CD4-positive, alpha-beta T cell (primary cell): ENCODE data around the gene WNK3. TPM values are rescaled to one million over a fixed set of nuclear protein-coding genes. Genes with fewer than 3 reads are reported as not detected.

ENCODE experiments used
- ATAC-seq: fragments of 200-7000 bp; cut with Tn5 transposase; one replicate; pipeline ENCODE4 v1.10.0; 2022; ENCODE audit warnings: mild to moderate bottlenecking; ENCODE audit not compliant: poor library complexity
- CTCF ChIA-PET: fragments of 350-600 bp; sonication (Branson Sonifier 250); formaldehyde crosslinking; loops from one replicate; lab custom pipeline; 2021; ENCODE audit warnings: antibody characterized with exemption, inconsistent platforms; lab: Charles Lee
- POLR2A ChIA-PET: fragments of 350-600 bp; sonication (Branson Sonifier 250); formaldehyde crosslinking; loops from one replicate; lab custom pipeline; 2021; ENCODE audit warnings: antibody characterized with exemption, inconsistent platforms; lab: Charles Lee
- DNase-seq, 14 experiments: peaks; one replicate each; pipeline ENCODE4 v3.0.0-alpha.2; 2013 to 2020; ENCODE audit warnings: mixed read lengths in 2 of 14
- H3K27ac ChIP-seq, 2 donors: one replicate each; pipeline versions ENCODE4 v1.5.1 to v1.7.0; 2013; ENCODE audit warnings: low read length in 2 of 2, low read depth in 1 of 2, mild to moderate bottlenecking in 1 of 2
- H3K27me3 ChIP-seq, 2 experiments: 1 replicate in 1 of 2; 2 replicates in 1 of 2; pipeline versions ENCODE4 v1.6.1 to v1.7.0; 2013; ENCODE audit warnings: low read length in 2 of 2, control low read depth in 1 of 2, mild to moderate bottlenecking in 1 of 2, moderate library complexity in 1 of 2; ENCODE audit not compliant: insufficient read depth in 2 of 2, control insufficient read depth in 1 of 2
- H3K36me3 ChIP-seq: one replicate; pipeline ENCODE4 v1.6.1; 2013; ENCODE audit warnings: low read length, control low read depth; ENCODE audit not compliant: insufficient read depth
- H3K4me1 ChIP-seq: one replicate; pipeline ENCODE4 v1.6.1; 2013; ENCODE audit warnings: low read length, control low read depth; ENCODE audit not compliant: insufficient read depth
- H3K4me3 ChIP-seq: one replicate; pipeline ENCODE4 v1.5.1; 2013; ENCODE audit warnings: mild to moderate bottlenecking, low read length, moderate library complexity
- H3K9me3 ChIP-seq, 2 experiments: 1 replicate in 1 of 2; 2 replicates in 1 of 2; pipeline versions ENCODE4 v1.6.1 to v1.7.0; 2013; ENCODE audit warnings: low read length in 2 of 2, mild to moderate bottlenecking in 2 of 2, control low read depth in 1 of 2, moderate library complexity in 1 of 2; ENCODE audit not compliant: control insufficient read depth in 1 of 2, insufficient read depth in 1 of 2
- H3K27ac Mint-ChIP-seq: one replicate; pipeline ENCODE4 v1.8.0; 2020; ENCODE audit warnings: mixed read lengths
- H3K27me3 Mint-ChIP-seq: one replicate; pipeline ENCODE4 v1.8.0; 2021; ENCODE audit warnings: mixed read lengths
- H3K36me3 Mint-ChIP-seq: one replicate; pipeline ENCODE4 v1.8.0; 2021; ENCODE audit warnings: low read depth, mixed read lengths
- H3K4me1 Mint-ChIP-seq: one replicate; pipeline ENCODE4 v1.8.0; 2021; ENCODE audit warnings: low read depth, mixed read lengths
- H3K4me3 Mint-ChIP-seq: one replicate; pipeline ENCODE4 v1.8.0; 2020; ENCODE audit warnings: mild to moderate bottlenecking, mixed read lengths
- H3K9me3 Mint-ChIP-seq: one replicate; pipeline ENCODE4 v1.8.0; 2020; ENCODE audit warnings: mixed read lengths
- intact Hi-C, 2 experiments: fragments of 100-400 bp; cut with DNase I in 1 of 2; cut with micrococcal nuclease in 1 of 2; formaldehyde crosslinking; loops; one replicate each; pipeline versions ENCODE4 v1.15.1 to v1.9.0; 2023 to 2025; cut with DNase I, micrococcal nuclease
- total RNA-seq, 174 experiments: library from RNA in 2 of 174; stranded (reverse) in 2 of 174; gene quantifications; one replicate each; pipeline ENCODE4 v1.2.3 and lab custom pipeline; 2021 to 2026
- TF ChIP-seq, protein P1 (sequence below): fragments of 200-600 bp; IDR thresholded peaks from one replicate; pipeline ENCODE4 v1.8.0; 2022; ENCODE audit warnings: antibody characterized with exemption, mild to moderate bottlenecking

WNK3 gene
- total RNA-seq, 2 experiments from 2014 or later = 0.16 to 0.25 TPM

DNA sequence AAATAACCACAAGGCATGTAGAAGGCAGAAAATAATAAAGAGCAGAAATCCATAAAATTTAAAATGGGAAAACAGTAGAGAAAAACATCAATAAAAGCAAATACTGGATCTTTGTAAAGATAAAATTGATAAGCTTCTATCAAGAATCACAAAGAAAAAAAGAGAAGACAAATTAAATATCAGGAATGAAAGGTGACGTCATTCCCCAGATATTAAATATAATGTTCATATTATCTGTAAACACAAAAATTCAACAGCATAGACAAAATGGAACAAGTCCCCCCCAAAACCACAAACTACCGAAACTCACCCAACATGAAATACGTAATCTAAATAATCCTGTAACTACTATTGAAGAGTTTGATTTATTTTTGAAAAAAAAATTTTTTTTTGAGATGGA, 144.2 kb downstream of the WNK3 start:
- TF ChIP-seq, protein P1, sequence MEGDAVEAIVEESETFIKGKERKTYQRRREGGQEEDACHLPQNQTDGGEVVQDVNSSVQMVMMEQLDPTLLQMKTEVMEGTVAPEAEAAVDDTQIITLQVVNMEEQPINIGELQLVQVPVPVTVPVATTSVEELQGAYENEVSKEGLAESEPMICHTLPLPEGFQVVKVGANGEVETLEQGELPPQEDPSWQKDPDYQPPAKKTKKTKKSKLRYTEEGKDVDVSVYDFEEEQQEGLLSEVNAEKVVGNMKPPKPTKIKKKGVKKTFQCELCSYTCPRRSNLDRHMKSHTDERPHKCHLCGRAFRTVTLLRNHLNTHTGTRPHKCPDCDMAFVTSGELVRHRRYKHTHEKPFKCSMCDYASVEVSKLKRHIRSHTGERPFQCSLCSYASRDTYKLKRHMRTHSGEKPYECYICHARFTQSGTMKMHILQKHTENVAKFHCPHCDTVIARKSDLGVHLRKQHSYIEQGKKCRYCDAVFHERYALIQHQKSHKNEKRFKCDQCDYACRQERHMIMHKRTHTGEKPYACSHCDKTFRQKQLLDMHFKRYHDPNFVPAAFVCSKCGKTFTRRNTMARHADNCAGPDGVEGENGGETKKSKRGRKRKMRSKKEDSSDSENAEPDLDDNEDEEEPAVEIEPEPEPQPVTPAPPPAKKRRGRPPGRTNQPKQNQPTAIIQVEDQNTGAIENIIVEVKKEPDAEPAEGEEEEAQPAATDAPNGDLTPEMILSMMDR = no peak
- Histone ChIP-seq H3K9me3 (no peaks in the 10 kb centered on the region), H3K27ac (no peak overlapping the region), H3K4me3 (no peak overlapping the region), H3K36me3 (no peaks in the 10 kb centered on the region), H3K27me3 (no peaks in the 10 kb centered on the region), H3K4me1 (no peaks in the 10 kb centered on the region)
- Mint-ChIP-seq H3K36me3 (no peaks in the 10 kb centered on the region), H3K27me3 (no peaks in the 10 kb centered on the region), H3K4me3 (no peak overlapping the region), H3K4me1 (no peaks in the 10 kb centered on the region), H3K27ac (no peak overlapping the region), H3K9me3 (no peaks in the 10 kb centered on the region)
- intact Hi-C loops = no loop called here
- CTCF ChIA-PET = interaction anchor here (0.6 kb wide), 1 partner anchor 155 kb away, joined by 3 read pairs; no protein-coding TSS in a partner anchor
- no peak for ATAC-seq
- no peak for DNase-seq
- POLR2A ChIA-PET = no interaction called here

DNA sequence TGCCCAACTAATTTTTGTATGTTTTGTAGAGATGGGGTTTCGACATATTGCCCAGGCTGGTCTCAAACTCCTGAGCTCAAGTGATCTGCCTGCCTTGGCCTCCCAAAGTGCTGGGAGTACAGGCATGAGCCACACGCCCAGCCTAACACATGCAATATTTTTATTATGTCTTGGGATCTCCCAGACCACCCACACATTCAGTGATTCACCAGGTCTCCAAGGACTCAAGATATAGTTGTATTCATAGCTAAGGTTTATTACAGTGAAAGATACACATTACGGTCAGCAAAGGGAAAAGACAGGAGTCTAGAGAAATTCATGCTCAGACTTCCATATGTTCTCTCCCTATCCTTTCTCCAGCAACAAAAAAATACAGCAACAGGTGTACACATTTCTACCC, 149.3 kb downstream of the WNK3 start:
- intact Hi-C loops = no loop called here
- H3K36me3 ChIP-seq = no peaks in the 10 kb centered on the region
- Mint-ChIP-seq H3K4me3 (no peak overlapping the region), H3K27ac (no peak overlapping the region), H3K36me3 (no peaks in the 10 kb centered on the region), H3K27me3 (peaks cover 8% of the 10 kb centered on the region), H3K4me1 (no peaks in the 10 kb centered on the region), H3K9me3 (no peaks in the 10 kb centered on the region)
- ChIA-PET POLR2A (no interaction called here), CTCF (no interaction called here)
- H3K27ac ChIP-seq = no peak overlapping the region
- H3K4me1 ChIP-seq = no peaks in the 10 kb centered on the region
- H3K9me3 ChIP-seq = no peaks in the 10 kb centered on the region
- DNase-seq (no peak), ATAC-seq (no peak)
- no peaks in the 10 kb centered on the region for H3K27me3 ChIP-seq
- no peak overlapping the region for H3K4me3 ChIP-seq
- TF ChIP-seq, protein P1 = no peak

DNA sequence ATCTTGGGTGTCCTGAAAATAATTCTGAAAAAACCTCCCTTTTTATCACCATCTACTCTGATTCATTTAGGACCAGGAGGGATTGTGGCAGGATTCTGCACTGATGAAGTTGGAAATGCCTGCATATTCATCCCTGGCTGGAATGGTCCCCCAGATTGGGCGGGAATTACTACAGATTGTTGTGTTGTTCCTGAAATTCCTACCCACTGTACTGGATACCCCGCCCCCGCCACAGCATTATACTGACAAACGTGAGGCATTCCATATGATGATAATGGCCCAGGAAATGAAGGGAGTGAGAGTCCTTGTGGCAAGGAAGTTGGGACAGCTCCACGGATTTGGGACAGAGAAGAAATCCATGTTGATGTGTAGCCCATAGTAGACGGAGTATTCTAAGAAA, 159.6 kb downstream of the WNK3 start:
- ChIA-PET POLR2A (no interaction called here), CTCF (no interaction called here)
- Mint-ChIP-seq H3K27me3 (peaks cover 9% of the 10 kb centered on the region), H3K4me3 (no peak overlapping the region), H3K36me3 (no peaks in the 10 kb centered on the region), H3K27ac (no peak overlapping the region), H3K9me3 (no peaks in the 10 kb centered on the region), H3K4me1 (no peaks in the 10 kb centered on the region)
- ATAC-seq = no peak
- intact Hi-C loops = no loop called here
- H3K9me3 ChIP-seq = no peaks in the 10 kb centered on the region
- no peak for DNase-seq
- TF ChIP-seq, protein P1 = no peak
- H3K4me1 ChIP-seq = no peaks in the 10 kb centered on the region
- no peak overlapping the region for H3K4me3 ChIP-seq
- no peak overlapping the region for H3K27ac ChIP-seq
- no peaks in the 10 kb centered on the region for H3K36me3 ChIP-seq
- H3K27me3 ChIP-seq = peaks cover 0 to 8% of the 10 kb centered on the region in 2 experiments
